Measurements from ENCODE around the gene TMEM134. TPM values are rescaled to one million over a fixed set of nuclear protein-coding genes. Genes with fewer than 3 reads are reported as not detected.

The TMEM134 gene
- total and polyA plus RNA-seq, 9 of the 15 experiments (the other 6 are each of a cell fraction or from before 2014, with no cell fraction given), result 0.63 to 48.4 (median 10.7) TPM

GRCh38 chr11:67437082-67437808 is 31.8 kb downstream of the TMEM134 start, which contains the start of gene PTPRCAP:
PTPRCAP (minus strand) TSS chr11:67437682; CDS start chr11:67437619, 63 bp downstream.
- ChIA-PET CTCF (ENCODE audit: low intra/inter-chr PET ratio) (no interaction called here), POLR2A (interaction anchor here (0.6 to 3.0 kb wide), 8 partner anchors 8 to 61 kb away, joined by 3 to 21 read pairs (median 4); partner anchors contain the start of gene RPS6KB2)
- peaks cover 89% of the 10 kb centered on the region; the same call in 2 of the 3 replicates for H3K36me3 ChIP-seq (ENCODE audit: control insufficient read depth, insufficient read depth, low read length)
- peaks cover 4% of the 10 kb centered on the region for H3K9me1 ChIP-seq (ENCODE audit: control insufficient read depth, insufficient read depth, low read length)
- peak within 1 kb of the TSS; percentile 13 to 87; a peak in 3 of 4 replicates for H3K9ac ChIP-seq (ENCODE audit: insufficient read depth in 1 of 2, low read depth in 2 of 2, low read length in 2 of 2)
- peak; percentile 46 for ATAC-seq
- no peaks in the 10 kb centered on the region for H4K20me1 ChIP-seq (replicated peaks; ENCODE audit: control insufficient read depth, insufficient read depth, low read length)
- no peaks in the 10 kb centered on the region for H3K9me3 ChIP-seq (replicated peaks; ENCODE audit: control insufficient read depth, insufficient read depth, low read depth, low read length)
- whole genome bisulfite sequencing (ENCODE audit: insufficient coverage, low coverage, missing lambda C conversion rate), result 83% methylated on average over 12 of the region's 26 CpGs
- no peak within 1 kb of the TSS for H2AFZ ChIP-seq (ENCODE audit: low read depth, low read length)
- DNase-seq (ENCODE audit: extremely low read depth in 1 of 4, low spot score in 3 of 4), result peak; percentile 61 to 70 (median 64)
- H3K79me2 ChIP-seq (ENCODE audit: control insufficient read depth, insufficient read depth, low read length), result no peaks in the 10 kb centered on the region; the same call in 1 of the 3 replicates
- peaks cover 16 to 91% of the 10 kb centered on the region in 2 experiments for H3K4me1 ChIP-seq (replicated peaks in 1 of 2; ENCODE audit: control insufficient read depth in 2 of 2, insufficient read depth in 2 of 2, low read length in 2 of 2)
- no peak within 1 kb of the TSS for H3K4me3 ChIP-seq
- no peak for FAIRE-seq
- H3K27ac ChIP-seq (ENCODE audit: extremely low read depth, low read depth, low read length), result peak within 1 kb of the TSS; percentile 86
- H3K4me2 ChIP-seq (ENCODE audit: insufficient read depth, low read length), result peak within 1 kb of the TSS; percentile 1; the same call in 1 of the 2 replicates
- H3K27me3 ChIP-seq (ENCODE audit: control insufficient read depth in 2 of 2, insufficient read depth in 2 of 2, low read length in 2 of 2), result no peaks in the 10 kb centered on the region
- intact Hi-C loops (cut with micrococcal nuclease) (no loop called here), in situ Hi-C loops (cut with MboI) (no loop called here)
- no TSS peak for BruUV-seq (replicated peaks)
- TF ChIP-seq POLR2B (IDR thresholded peaks at IDR 0.05; ENCODE audit: low read depth, partially characterized antibody) (peak; percentile 19), POLR2AphosphoS5 (IDR thresholded peaks at IDR 0.05; ENCODE audit: control insufficient read depth, insufficient read depth, low read depth, low read length) (peak; percentile 35; the same call in 1 of the 2 replicates), NFYB (IDR thresholded peaks at IDR 0.05; ENCODE audit: extremely low read depth, insufficient read length) (no peak), BDP1 (IDR thresholded peaks at IDR 0.05; ENCODE audit: insufficient read depth, insufficient read length) (no peak), HMGN3 (IDR thresholded peaks at IDR 0.05; ENCODE audit: borderline replicate concordance, extremely low read depth, insufficient read length, low read depth, low read length) (peak; percentile 18), MCM3 (IDR thresholded peaks at IDR 0.05) (no peak), CREB5 (CRISPR knock-in tag; IDR thresholded peaks at IDR 0.05) (no peak), ZNF143 (CRISPR knock-in tag; IDR thresholded peaks at IDR 0.05) (no peak), PCBP1 (IDR thresholded peaks at IDR 0.05; ENCODE audit: low read depth, low read length, poor library complexity, severe bottlenecking) (peak; percentile 41), FIP1L1 (IDR thresholded peaks at IDR 0.05; ENCODE audit: low read depth, low read length, poor library complexity, severe bottlenecking) (peak; percentile 16), MYNN (IDR thresholded peaks at IDR 0.05) (peak; percentile 21; the same call in 1 of the 2 replicates), MYNN (CRISPR knock-in tag; IDR thresholded peaks at IDR 0.05) (no peak), GABPA (tag; conservative IDR thresholded peaks at IDR 0.05; ENCODE audit: low read depth) (peak; percentile 27; the same call in 1 of the 2 replicates), ZBTB7A (IDR thresholded peaks at IDR 0.05; ENCODE audit: borderline replicate concordance, control insufficient read depth, low read depth, low read length) (peak; percentile 60; the same call in 1 of the 2 replicates), POLR2G (IDR thresholded peaks at IDR 0.05; ENCODE audit: low read depth, low read length) (peak; percentile 76), KAT7 (CRISPR knock-in tag; IDR thresholded peaks at IDR 0.05; ENCODE audit: borderline replicate concordance) (peak; percentile 13; the same call in 1 of the 2 replicates), VEZF1 (CRISPR knock-in tag; IDR thresholded peaks at IDR 0.05) (peak; percentile 83), CHD2 (IDR thresholded peaks at IDR 0.05; ENCODE audit: low read depth, low read length) (peak; percentile 19; the same call in 1 of the 2 replicates)

Measured in K562 (cell line).